Erythroblast (primary cell): Measurements from ENCODE around the gene ABHD2.

Source experiments
- GATA1 ChIP-seq: IDR thresholded peaks from 2 replicates; pipeline ENCODE4 v1.6.1; 2011; ENCODE audit warnings: low read depth, mild to moderate bottlenecking, control low read depth, low read length, moderate library complexity
- POLR2A ChIP-seq: IDR thresholded peaks from 2 replicates; pipeline ENCODE4 v1.6.1; 2011; ENCODE audit warnings: mild to moderate bottlenecking, low read length

GRCh38 chr15:89142423-89142822 lies 54.2 kb downstream of the ABHD2 start:
- no peak for TF ChIP-seq POLR2A
- TF ChIP-seq GATA1, result no peak
